ENCODE measurements around the gene AAK1.

Gene AAK1

DNA sequence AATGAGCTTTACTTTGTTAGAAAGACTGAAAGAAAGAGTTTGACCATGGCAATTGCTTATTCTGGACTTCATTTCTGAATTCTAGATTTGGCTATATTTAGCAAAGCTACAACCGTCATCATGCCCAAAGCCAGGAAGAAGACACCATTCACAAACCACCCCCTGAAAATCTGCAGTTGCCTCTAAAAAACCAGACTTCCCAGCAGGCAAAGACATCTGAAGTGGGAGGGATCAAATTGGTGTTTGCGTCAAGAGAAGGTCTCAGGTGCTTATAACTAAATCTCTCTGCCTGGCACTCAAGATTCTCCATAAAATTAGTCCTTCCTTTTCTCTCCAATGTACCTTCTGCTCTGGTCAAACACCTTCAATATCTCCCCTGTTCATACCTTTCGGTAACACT is 5.6 kb downstream of the AAK1 start:
- no peak for TF ChIP-seq EP300 (IDR thresholded peaks at IDR 0.05; ENCODE audit: borderline replicate concordance)
- TF ChIP-seq, protein P1, sequence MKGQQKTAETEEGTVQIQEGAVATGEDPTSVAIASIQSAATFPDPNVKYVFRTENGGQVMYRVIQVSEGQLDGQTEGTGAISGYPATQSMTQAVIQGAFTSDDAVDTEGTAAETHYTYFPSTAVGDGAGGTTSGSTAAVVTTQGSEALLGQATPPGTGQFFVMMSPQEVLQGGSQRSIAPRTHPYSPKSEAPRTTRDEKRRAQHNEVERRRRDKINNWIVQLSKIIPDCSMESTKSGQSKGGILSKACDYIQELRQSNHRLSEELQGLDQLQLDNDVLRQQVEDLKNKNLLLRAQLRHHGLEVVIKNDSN (IDR thresholded peaks at IDR 0.05), result no peak
- TF ChIP-seq NFIC (IDR thresholded peaks at IDR 0.05), result no peak
- TF ChIP-seq, protein P2, sequence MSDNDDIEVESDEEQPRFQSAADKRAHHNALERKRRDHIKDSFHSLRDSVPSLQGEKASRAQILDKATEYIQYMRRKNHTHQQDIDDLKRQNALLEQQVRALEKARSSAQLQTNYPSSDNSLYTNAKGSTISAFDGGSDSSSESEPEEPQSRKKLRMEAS (IDR thresholded peaks at IDR 0.05), result no peak
- no peak for TF ChIP-seq TAF1 (IDR thresholded peaks at IDR 0.05; ENCODE audit: low read depth)
- no peak for TF ChIP-seq FOXM1 (IDR thresholded peaks at IDR 0.05; ENCODE audit: borderline replicate concordance, low read depth)
- no peak for TF ChIP-seq ZBTB7A (IDR thresholded peaks at IDR 0.05; ENCODE audit: low read depth)
- no peak for TF ChIP-seq YY1 (IDR thresholded peaks at IDR 0.05; ENCODE audit: low read depth)
- TF ChIP-seq TEAD4 (IDR thresholded peaks at IDR 0.05), result no peak
- TF ChIP-seq EGR1 (IDR thresholded peaks at IDR 0.05), result no peak
- TF ChIP-seq, protein P3, sequence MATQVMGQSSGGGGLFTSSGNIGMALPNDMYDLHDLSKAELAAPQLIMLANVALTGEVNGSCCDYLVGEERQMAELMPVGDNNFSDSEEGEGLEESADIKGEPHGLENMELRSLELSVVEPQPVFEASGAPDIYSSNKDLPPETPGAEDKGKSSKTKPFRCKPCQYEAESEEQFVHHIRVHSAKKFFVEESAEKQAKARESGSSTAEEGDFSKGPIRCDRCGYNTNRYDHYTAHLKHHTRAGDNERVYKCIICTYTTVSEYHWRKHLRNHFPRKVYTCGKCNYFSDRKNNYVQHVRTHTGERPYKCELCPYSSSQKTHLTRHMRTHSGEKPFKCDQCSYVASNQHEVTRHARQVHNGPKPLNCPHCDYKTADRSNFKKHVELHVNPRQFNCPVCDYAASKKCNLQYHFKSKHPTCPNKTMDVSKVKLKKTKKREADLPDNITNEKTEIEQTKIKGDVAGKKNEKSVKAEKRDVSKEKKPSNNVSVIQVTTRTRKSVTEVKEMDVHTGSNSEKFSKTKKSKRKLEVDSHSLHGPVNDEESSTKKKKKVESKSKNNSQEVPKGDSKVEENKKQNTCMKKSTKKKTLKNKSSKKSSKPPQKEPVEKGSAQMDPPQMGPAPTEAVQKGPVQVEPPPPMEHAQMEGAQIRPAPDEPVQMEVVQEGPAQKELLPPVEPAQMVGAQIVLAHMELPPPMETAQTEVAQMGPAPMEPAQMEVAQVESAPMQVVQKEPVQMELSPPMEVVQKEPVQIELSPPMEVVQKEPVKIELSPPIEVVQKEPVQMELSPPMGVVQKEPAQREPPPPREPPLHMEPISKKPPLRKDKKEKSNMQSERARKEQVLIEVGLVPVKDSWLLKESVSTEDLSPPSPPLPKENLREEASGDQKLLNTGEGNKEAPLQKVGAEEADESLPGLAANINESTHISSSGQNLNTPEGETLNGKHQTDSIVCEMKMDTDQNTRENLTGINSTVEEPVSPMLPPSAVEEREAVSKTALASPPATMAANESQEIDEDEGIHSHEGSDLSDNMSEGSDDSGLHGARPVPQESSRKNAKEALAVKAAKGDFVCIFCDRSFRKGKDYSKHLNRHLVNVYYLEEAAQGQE (IDR thresholded peaks at IDR 0.05; ENCODE audit: low read depth), result no peak
- no peak for TF ChIP-seq RAD21 (IDR thresholded peaks at IDR 0.05; ENCODE audit: low read depth)
- no peak for TF ChIP-seq TCF12 (IDR thresholded peaks at IDR 0.05; ENCODE audit: low read depth)

DNA sequence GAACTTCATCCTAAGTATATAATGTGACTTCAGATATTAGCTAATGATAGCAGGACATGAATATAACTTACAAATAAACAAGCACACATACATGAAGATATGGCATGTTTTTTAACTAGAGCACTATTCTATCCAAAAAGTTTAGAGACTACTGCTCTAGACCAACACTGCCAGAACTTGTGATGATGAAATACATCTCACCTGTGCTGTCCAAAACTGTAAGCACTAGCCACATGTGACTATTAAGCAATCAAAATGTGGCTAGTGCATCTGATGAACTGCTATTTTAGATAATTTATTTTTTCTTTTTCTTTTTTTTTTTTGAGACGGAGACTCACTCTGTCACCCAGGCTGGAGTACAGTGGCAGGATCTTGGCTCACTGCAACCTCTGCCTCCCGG is 7.1 kb downstream of the AAK1 start:
- TF ChIP-seq TAF1 (IDR thresholded peaks at IDR 0.05; ENCODE audit: low read depth) (no peak), EP300 (IDR thresholded peaks at IDR 0.05; ENCODE audit: borderline replicate concordance) (no peak)
- TF ChIP-seq, protein P3 (IDR thresholded peaks at IDR 0.05; ENCODE audit: low read depth), result no peak
- TF ChIP-seq, protein P1 (IDR thresholded peaks at IDR 0.05), result no peak

DNA sequence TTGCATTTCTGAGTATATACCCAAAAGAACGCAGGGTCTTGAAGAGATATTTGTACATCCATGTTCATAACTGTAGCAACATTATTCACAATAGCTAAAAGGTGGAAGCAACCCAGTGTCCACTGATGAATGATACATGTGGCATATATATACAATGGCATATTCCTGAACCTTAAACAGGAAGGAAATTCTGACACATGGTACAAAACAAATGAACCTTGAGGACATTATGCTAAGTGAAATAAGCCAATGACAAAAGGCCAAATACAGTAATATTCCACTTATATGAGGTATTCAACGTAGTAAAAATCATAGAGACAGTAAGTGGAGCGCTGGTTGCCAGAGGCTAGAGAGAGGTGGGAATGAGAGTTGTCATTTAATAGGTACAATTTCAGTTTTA is 8.1 kb downstream of the AAK1 start:
- TF ChIP-seq CREB1 (IDR thresholded peaks at IDR 0.05; ENCODE audit: low read depth), result no peak
- TF ChIP-seq YY1 (IDR thresholded peaks at IDR 0.05; ENCODE audit: low read depth), result no peak
- TF ChIP-seq CEBPB (IDR thresholded peaks at IDR 0.05), result no peak
- no peak for TF ChIP-seq NFIC (IDR thresholded peaks at IDR 0.05)
- TF ChIP-seq, protein P3 (IDR thresholded peaks at IDR 0.05; ENCODE audit: low read depth), result no peak
- TF ChIP-seq EGR1 (IDR thresholded peaks at IDR 0.05), result no peak
- no peak for TF ChIP-seq TAF1 (IDR thresholded peaks at IDR 0.05; ENCODE audit: low read depth)
- no peak for TF ChIP-seq TEAD4 (IDR thresholded peaks at IDR 0.05)
- no peak for TF ChIP-seq FOXM1 (IDR thresholded peaks at IDR 0.05; ENCODE audit: borderline replicate concordance, low read depth)
- TF ChIP-seq, protein P1 (IDR thresholded peaks at IDR 0.05), result no peak
- TF ChIP-seq ZBTB7A (IDR thresholded peaks at IDR 0.05; ENCODE audit: low read depth), result no peak

DNA sequence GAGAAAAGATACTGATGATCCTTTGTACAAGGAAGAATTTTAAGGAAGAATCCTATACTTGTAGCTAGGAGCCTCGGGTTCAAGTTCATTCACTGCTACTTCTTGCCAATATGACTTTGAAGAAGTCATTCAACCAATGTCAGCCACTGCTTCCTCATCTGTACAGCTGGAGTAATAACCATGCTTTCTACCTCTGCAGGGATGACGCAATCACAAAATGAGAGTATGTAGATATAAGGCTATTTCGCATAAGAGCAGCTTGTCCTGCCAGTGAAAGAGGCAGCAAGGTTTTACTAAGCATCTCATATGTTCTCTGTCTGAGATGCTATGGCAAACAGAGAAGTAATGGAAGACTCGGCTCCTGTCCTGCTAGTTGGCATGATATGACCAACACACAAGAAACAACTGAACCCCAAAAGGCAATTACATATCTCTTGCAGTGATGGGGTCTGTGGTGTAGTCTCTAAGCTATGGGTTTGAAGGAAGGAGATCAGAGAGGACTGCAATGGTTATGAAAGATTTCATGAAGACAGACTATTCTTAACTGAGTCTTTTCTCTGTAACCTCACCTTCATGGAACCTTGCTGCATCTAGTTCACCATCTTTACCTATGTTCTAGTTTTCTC is 9.2 kb downstream of the AAK1 start:
- TF ChIP-seq RAD21 (IDR thresholded peaks at IDR 0.05; ENCODE audit: low read depth) (no peak), CEBPB (IDR thresholded peaks at IDR 0.05) (peak; percentile 74)

DNA sequence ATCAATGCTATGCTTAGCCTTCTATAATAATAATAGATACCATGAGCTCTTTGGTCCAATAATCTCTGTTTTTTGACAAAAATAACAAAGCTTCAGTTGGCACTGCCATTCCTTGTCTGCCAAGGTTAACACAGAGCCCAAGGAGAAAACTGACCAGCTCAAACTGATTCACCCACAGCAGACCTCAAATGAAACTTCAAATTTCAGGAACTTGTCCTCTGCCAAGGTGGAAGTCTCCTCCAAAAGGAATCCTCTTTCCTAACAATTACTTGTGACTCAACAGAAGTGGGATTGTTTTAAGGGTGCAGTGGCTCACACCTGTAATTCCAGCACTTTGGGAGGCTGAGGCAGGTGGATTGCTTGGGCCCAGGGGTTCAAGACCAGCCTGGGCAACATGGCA is 12.1 kb downstream of the AAK1 start:
- no peak for TF ChIP-seq ZBTB7A (IDR thresholded peaks at IDR 0.05; ENCODE audit: low read depth)
- TF ChIP-seq TEAD4 (IDR thresholded peaks at IDR 0.05), result no peak
- TF ChIP-seq RAD21 (IDR thresholded peaks at IDR 0.05; ENCODE audit: low read depth), result no peak
- TF ChIP-seq TAF1 (IDR thresholded peaks at IDR 0.05; ENCODE audit: low read depth), result no peak
- TF ChIP-seq, protein P2 (IDR thresholded peaks at IDR 0.05), result no peak
- no peak for TF ChIP-seq CREB1 (IDR thresholded peaks at IDR 0.05; ENCODE audit: low read depth)
- TF ChIP-seq EGR1 (IDR thresholded peaks at IDR 0.05), result no peak
- TF ChIP-seq, protein P3 (IDR thresholded peaks at IDR 0.05; ENCODE audit: low read depth), result no peak
- TF ChIP-seq EP300 (IDR thresholded peaks at IDR 0.05; ENCODE audit: borderline replicate concordance), result no peak
- TF ChIP-seq, protein P1 (IDR thresholded peaks at IDR 0.05), result no peak
- no peak for TF ChIP-seq NFIC (IDR thresholded peaks at IDR 0.05)
- no peak for TF ChIP-seq CEBPB (IDR thresholded peaks at IDR 0.05)
- TF ChIP-seq YY1 (IDR thresholded peaks at IDR 0.05; ENCODE audit: low read depth), result no peak
- TF ChIP-seq TCF12 (IDR thresholded peaks at IDR 0.05; ENCODE audit: low read depth), result no peak
- no peak for TF ChIP-seq FOXM1 (IDR thresholded peaks at IDR 0.05; ENCODE audit: borderline replicate concordance, low read depth)

All from Ishikawa (cell line).